Neural cell (in vitro differentiated cells): Measurements from ENCODE around the gene SPATA13. TPM values are rescaled to one million over a fixed set of nuclear protein-coding genes. Genes with fewer than 3 reads are reported as not detected.

Experiments
- H2AFZ ChIP-seq: fragments of 200-600, 300-800 bp; sonication (generic), shearing (Covaris generic); 2 replicates; pipeline ENCODE4 v1.6.0; 2014; ENCODE audit warnings: low read depth, mild to moderate bottlenecking, antibody characterized with exemption, low read length, moderate library complexity
- H3F3A ChIP-seq: fragments of 200-600 bp; shearing (Covaris generic); 2 replicates; pipeline ENCODE4 v1.6.1; 2016; ENCODE audit warnings: mild to moderate bottlenecking, moderate library complexity, mixed read lengths, antibody characterized with exemption, low read length; ENCODE audit not compliant: insufficient read depth, poor library complexity, severe bottlenecking
- H3K27ac ChIP-seq: fragments of 200-600, 300-800 bp; sonication (generic), shearing (Covaris generic); 2 replicates; pipeline ENCODE4 v1.5.1; 2014; ENCODE audit warnings: mild to moderate bottlenecking, low read length, moderate library complexity
- H3K27me3 ChIP-seq: fragments of 300-800, 200-600 bp; sonication (generic), shearing (Covaris generic); 2 replicates; pipeline ENCODE4 v1.6.0; 2014; ENCODE audit warnings: mild to moderate bottlenecking, low read depth, low read length, moderate library complexity; ENCODE audit not compliant: insufficient read depth
- H3K36me3 ChIP-seq: fragments of 300-800, 200-600 bp; sonication (generic), shearing (Covaris generic); 2 replicates; pipeline ENCODE4 v1.5.1; 2014; ENCODE audit warnings: mild to moderate bottlenecking, antibody characterized with exemption, low read length, moderate library complexity; ENCODE audit not compliant: insufficient read depth
- H3K4me2 ChIP-seq: fragments of 300-800, 200-600 bp; sonication (generic), shearing (Covaris generic); 2 replicates; pipeline ENCODE4 v1.6.0; 2014; ENCODE audit warnings: mild to moderate bottlenecking, low read length
- H3K4me3 ChIP-seq: fragments of 300-800, 200-600 bp; sonication (generic), shearing (Covaris generic); 2 replicates; pipeline ENCODE4 v1.5.1; 2014; ENCODE audit warnings: mild to moderate bottlenecking, low read length, moderate library complexity
- H3K79me2 ChIP-seq: fragments of 200-600 bp; shearing (Covaris generic); replicated peaks from 2 replicates; pipeline ENCODE4 v1.6.0; 2014; ENCODE audit warnings: mild to moderate bottlenecking, low read length, moderate library complexity; ENCODE audit not compliant: insufficient read depth
- H3K9ac ChIP-seq: fragments of 300-800, 200-600 bp; sonication (generic), shearing (Covaris generic); 2 replicates; pipeline ENCODE4 v1.6.1; 2016; ENCODE audit warnings: mild to moderate bottlenecking, low read length, mixed read lengths
- H3K9me2 ChIP-seq: fragments of 200-600 bp; shearing (Covaris generic); 2 replicates; pipeline ENCODE4 v1.6.1; 2016; ENCODE audit warnings: mild to moderate bottlenecking, low read length, mixed read lengths; ENCODE audit not compliant: insufficient read depth
- H3K9me3 ChIP-seq: fragments of 200-600, 300-800 bp; sonication (generic), shearing (Covaris generic); 2 replicates; pipeline ENCODE4 v1.6.1; 2016; ENCODE audit warnings: mild to moderate bottlenecking, mixed run types, low read length, moderate library complexity, mixed read lengths
- H4K20me1 ChIP-seq: fragments of 200-600 bp; shearing (Covaris generic); 2 replicates; pipeline ENCODE4 v1.6.1; 2016; ENCODE audit warnings: mild to moderate bottlenecking, mixed run types; ENCODE audit not compliant: insufficient read depth
- EP300 ChIP-seq: fragments of 450-650 bp; conservative IDR thresholded peaks from 2 replicates; pipeline ENCODE4 v1.6.1; 2014; ENCODE audit warnings: antibody characterized with exemption, mild to moderate bottlenecking, moderate library complexity; ENCODE audit not compliant: poor library complexity, severe bottlenecking
- EZH2 ChIP-seq: fragments of 200-600, 300-800 bp; shearing (Covaris generic), sonication (generic); IDR thresholded peaks from 2 replicates; pipeline ENCODE4 v1.6.1; 2014; ENCODE audit warnings: antibody characterized with exemption, low read length, borderline replicate concordance, mild to moderate bottlenecking; ENCODE audit not compliant: insufficient read depth, poor library complexity, severe bottlenecking
- MXI1 ChIP-seq: fragments of 450-650 bp; conservative IDR thresholded peaks from 2 replicates; pipeline ENCODE4 v1.6.1; 2014; ENCODE audit warnings: antibody characterized with exemption, mild to moderate bottlenecking; ENCODE audit not compliant: poor library complexity, severe bottlenecking
- POLR2AphosphoS5 ChIP-seq: IDR thresholded peaks from 2 replicates; pipeline ENCODE4 v1.6.1; 2012
- RAD21 ChIP-seq: fragments of 450-650 bp; conservative IDR thresholded peaks from 2 replicates; pipeline ENCODE4 v1.6.1; 2014; ENCODE audit warnings: antibody characterized with exemption, mild to moderate bottlenecking, moderate library complexity
- SMC3 ChIP-seq: fragments of 450-650 bp; conservative IDR thresholded peaks from 2 replicates; pipeline ENCODE4 v1.6.1; 2014; ENCODE audit warnings: antibody characterized with exemption, mild to moderate bottlenecking, moderate library complexity; ENCODE audit not compliant: poor library complexity
- TAF1 ChIP-seq: IDR thresholded peaks from 2 replicates; pipeline ENCODE4 v1.6.1; 2012; ENCODE audit warnings: low read depth
- polyA plus RNA-seq: library from polyadenylated mRNA; depleted of rRNA; stranded (reverse); fragments of >200 nt; gene quantifications from 2 replicates; pipeline ENCODE4 v1.2.3, GENCODE V29; 2014
- TF ChIP-seq, protein P1 (sequence below): IDR thresholded peaks from 2 replicates; pipeline ENCODE4 v1.6.1; 2012; ENCODE audit warnings: borderline replicate concordance
- TF ChIP-seq, protein P2 (sequence below): fragments of 450-650 bp; IDR thresholded peaks from 2 replicates; pipeline ENCODE4 v1.5.1; 2014; ENCODE audit warnings: antibody characterized with exemption, mild to moderate bottlenecking, moderate library complexity; ENCODE audit not compliant: poor library complexity, severe bottlenecking

SPATA13 gene
- polyA plus RNA-seq, 1 donor from 2014 or later, result 15.5 TPM

DNA sequence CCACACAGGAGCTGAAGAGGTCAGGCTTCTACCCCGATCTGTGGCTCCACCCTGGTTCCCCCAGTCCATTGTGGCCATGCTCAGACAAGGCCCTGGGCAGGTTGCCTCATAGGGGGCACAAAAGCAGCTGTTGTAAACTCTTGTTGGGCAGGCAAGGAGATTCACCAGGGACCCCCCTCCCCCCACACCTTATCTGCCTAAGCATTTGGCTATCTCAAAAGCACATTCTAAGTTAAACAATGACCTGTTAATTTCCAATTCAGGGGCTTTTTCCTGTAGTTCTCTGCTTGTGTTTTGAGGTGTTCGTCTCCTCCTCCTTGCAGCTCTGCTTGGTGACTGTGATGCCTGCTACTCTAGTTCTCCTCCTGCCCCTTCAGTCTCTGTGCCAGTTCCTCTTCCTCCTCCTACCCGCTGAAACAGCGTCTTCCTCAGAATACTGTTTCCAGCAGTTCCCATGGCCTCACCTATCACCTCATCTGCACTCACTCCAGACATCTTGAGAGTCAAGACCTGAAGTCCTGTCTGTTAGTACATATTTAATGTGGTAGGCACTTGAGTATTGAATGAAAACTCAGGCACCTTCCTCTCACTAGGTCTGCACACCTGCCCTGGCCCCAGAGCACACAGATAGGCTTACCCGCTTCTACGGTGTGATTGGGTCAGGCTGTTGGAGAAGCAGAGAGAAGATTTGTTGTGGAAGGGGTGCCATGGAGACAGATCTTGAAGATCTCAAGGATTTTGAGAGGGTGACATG lies 31.7 kb downstream of the SPATA13 start:
- Histone ChIP-seq H3K27ac (no peak overlapping the region), H3K4me3 (no peak overlapping the region), H3K79me2 (no peaks in the 10 kb centered on the region), H3K36me3 (no peaks in the 10 kb centered on the region), H3K27me3 (no peaks in the 10 kb centered on the region), H3F3A (no peaks in the 10 kb centered on the region), H4K20me1 (no peaks in the 10 kb centered on the region), H2AFZ (no peak overlapping the region), H3K4me2 (no peak overlapping the region), H3K9ac (no peak overlapping the region), H3K9me3 (peaks cover 5% of the 10 kb centered on the region), H3K9me2 (no peaks in the 10 kb centered on the region)
- TF ChIP-seq RAD21, result no peak
- TF ChIP-seq POLR2AphosphoS5, result no peak
- TF ChIP-seq, protein P1, sequence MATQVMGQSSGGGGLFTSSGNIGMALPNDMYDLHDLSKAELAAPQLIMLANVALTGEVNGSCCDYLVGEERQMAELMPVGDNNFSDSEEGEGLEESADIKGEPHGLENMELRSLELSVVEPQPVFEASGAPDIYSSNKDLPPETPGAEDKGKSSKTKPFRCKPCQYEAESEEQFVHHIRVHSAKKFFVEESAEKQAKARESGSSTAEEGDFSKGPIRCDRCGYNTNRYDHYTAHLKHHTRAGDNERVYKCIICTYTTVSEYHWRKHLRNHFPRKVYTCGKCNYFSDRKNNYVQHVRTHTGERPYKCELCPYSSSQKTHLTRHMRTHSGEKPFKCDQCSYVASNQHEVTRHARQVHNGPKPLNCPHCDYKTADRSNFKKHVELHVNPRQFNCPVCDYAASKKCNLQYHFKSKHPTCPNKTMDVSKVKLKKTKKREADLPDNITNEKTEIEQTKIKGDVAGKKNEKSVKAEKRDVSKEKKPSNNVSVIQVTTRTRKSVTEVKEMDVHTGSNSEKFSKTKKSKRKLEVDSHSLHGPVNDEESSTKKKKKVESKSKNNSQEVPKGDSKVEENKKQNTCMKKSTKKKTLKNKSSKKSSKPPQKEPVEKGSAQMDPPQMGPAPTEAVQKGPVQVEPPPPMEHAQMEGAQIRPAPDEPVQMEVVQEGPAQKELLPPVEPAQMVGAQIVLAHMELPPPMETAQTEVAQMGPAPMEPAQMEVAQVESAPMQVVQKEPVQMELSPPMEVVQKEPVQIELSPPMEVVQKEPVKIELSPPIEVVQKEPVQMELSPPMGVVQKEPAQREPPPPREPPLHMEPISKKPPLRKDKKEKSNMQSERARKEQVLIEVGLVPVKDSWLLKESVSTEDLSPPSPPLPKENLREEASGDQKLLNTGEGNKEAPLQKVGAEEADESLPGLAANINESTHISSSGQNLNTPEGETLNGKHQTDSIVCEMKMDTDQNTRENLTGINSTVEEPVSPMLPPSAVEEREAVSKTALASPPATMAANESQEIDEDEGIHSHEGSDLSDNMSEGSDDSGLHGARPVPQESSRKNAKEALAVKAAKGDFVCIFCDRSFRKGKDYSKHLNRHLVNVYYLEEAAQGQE, result no peak
- no peak for TF ChIP-seq TAF1
- no peak for TF ChIP-seq EP300
- TF ChIP-seq SMC3, result no peak

DNA sequence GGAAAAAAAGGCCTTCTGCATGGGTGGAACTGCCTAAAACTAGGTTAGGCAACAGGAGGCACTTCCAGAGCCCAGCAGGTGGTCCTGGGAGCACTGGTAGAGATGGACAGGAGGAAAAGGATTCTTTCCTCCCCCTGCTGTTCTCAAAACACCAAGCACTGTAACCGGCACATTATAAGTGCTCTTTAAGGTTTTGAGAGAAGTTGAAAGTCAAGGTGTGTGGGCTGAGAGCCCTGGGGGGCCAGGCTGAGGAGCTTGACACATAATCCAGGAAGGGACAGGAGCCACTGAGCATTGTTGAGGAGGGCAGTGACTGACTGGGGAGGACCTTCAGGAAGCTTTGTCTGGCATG lies 32.3 kb downstream of the SPATA13 start:
- H3K4me3 ChIP-seq, result no peak overlapping the region
- H3K9ac ChIP-seq, result no peak overlapping the region
- H3F3A ChIP-seq, result no peaks in the 10 kb centered on the region
- H3K79me2 ChIP-seq, result no peaks in the 10 kb centered on the region
- H3K4me2 ChIP-seq, result no peak overlapping the region
- no peaks in the 10 kb centered on the region for H4K20me1 ChIP-seq
- TF ChIP-seq POLR2AphosphoS5 (no peak), EZH2 (no peak), TAF1 (no peak), EP300 (no peak), RAD21 (no peak), SMC3 (no peak)
- TF ChIP-seq, protein P2, sequence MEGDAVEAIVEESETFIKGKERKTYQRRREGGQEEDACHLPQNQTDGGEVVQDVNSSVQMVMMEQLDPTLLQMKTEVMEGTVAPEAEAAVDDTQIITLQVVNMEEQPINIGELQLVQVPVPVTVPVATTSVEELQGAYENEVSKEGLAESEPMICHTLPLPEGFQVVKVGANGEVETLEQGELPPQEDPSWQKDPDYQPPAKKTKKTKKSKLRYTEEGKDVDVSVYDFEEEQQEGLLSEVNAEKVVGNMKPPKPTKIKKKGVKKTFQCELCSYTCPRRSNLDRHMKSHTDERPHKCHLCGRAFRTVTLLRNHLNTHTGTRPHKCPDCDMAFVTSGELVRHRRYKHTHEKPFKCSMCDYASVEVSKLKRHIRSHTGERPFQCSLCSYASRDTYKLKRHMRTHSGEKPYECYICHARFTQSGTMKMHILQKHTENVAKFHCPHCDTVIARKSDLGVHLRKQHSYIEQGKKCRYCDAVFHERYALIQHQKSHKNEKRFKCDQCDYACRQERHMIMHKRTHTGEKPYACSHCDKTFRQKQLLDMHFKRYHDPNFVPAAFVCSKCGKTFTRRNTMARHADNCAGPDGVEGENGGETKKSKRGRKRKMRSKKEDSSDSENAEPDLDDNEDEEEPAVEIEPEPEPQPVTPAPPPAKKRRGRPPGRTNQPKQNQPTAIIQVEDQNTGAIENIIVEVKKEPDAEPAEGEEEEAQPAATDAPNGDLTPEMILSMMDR, result no peak
- H3K27ac ChIP-seq, result no peak overlapping the region
- no peaks in the 10 kb centered on the region for H3K36me3 ChIP-seq
- H3K9me3 ChIP-seq, result peaks cover 5% of the 10 kb centered on the region
- H2AFZ ChIP-seq, result no peak overlapping the region
- H3K9me2 ChIP-seq, result no peaks in the 10 kb centered on the region
- no peaks in the 10 kb centered on the region for H3K27me3 ChIP-seq

DNA sequence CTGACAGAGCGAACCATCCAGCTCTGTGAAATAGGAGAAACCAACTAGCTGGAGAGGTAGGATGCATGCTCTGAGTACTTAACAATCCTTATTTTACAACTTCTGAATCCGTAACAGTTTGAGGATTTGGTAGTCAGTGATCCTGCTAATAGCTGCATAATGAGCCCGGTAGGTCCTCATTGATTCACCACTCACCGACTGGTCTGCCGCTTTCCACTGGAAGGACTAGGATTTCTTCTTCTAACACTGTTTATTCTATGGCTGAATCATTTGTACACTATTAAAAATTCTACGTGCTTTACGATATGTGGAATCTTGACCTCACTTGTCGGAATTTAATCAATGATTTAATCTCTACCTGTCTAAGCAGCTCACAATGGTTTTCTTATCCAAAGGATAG lies 33.9 kb downstream of the SPATA13 start:
- no peaks in the 10 kb centered on the region for H3K9me3 ChIP-seq
- H3K27ac ChIP-seq, result no peak overlapping the region

More for the DNA sequence above, 33.9 kb downstream of the SPATA13 start:
- H3K4me3 ChIP-seq, result no peak overlapping the region
- TF ChIP-seq MXI1, result no peak
- no peak for TF ChIP-seq RAD21
- TF ChIP-seq EP300, result no peak
- TF ChIP-seq, protein P1, result no peak
- TF ChIP-seq, protein P2, result no peak
- no peak for TF ChIP-seq SMC3
- no peak for TF ChIP-seq EZH2
- no peak for TF ChIP-seq POLR2AphosphoS5
- no peak for TF ChIP-seq TAF1
- H3K9me2 ChIP-seq, result no peaks in the 10 kb centered on the region
- H3F3A ChIP-seq, result peaks cover 3% of the 10 kb centered on the region
- no peaks in the 10 kb centered on the region for H3K79me2 ChIP-seq
- no peak overlapping the region for H2AFZ ChIP-seq
- H3K9ac ChIP-seq, result no peak overlapping the region
- H3K27me3 ChIP-seq, result no peaks in the 10 kb centered on the region
- H3K4me2 ChIP-seq, result no peak overlapping the region
- H3K36me3 ChIP-seq, result no peaks in the 10 kb centered on the region
- no peaks in the 10 kb centered on the region for H4K20me1 ChIP-seq
